Measurements from ENCODE around the gene ACAD8.

GRCh38 chr11:134205729-134206128, 47.6 kb upstream of the ACAD8 start:
- TF ChIP-seq CTCF (IDR thresholded peaks at IDR 0.05) (no peak), EP300 (IDR thresholded peaks at IDR 0.05) (no peak), POLR2A (IDR thresholded peaks at IDR 0.05; ENCODE audit: low read depth) (no peak), POLR2AphosphoS5 (IDR thresholded peaks at IDR 0.05) (no peak)
